Stimulated activated CD4-positive, alpha-beta T cell treated with anti-CD3 and anti-CD28 coated beads, TNF-alpha, amount 100 ng/mL, for 48 hours (primary cell): ENCODE measurements around the gene HIF3A.
"Not testable (repeated sequence)": the region's sequence is repeated elsewhere in the genome, so short reads cannot be mapped to it uniquely, and the experiment has no call there.

Experiments used
- DNase-seq, 3 donors: peaks; one replicate each; pipeline ENCODE4 v3.0.0-alpha.2; 2020; ENCODE audit warnings: low read depth in 3 of 3

HIF3A gene

DNA sequence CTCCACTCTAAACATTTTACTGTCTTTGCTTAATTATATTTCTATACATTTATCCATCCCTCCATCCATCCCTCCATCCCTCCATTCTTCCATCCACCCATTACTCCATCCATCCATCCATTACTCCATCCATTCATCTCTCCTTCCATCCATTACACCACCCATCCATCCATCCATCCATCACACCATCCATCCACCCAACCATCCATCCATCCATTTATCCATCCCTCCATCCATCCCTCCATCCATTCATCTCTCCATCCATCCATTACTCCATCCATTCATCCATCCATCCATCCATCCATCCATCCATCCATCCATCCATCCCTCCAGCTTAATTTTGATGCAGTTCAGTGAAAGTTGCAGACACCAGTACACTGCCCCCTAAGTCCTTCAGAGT, 5.0 kb upstream of the HIF3A start:
- DNase-seq = no peak

DNA sequence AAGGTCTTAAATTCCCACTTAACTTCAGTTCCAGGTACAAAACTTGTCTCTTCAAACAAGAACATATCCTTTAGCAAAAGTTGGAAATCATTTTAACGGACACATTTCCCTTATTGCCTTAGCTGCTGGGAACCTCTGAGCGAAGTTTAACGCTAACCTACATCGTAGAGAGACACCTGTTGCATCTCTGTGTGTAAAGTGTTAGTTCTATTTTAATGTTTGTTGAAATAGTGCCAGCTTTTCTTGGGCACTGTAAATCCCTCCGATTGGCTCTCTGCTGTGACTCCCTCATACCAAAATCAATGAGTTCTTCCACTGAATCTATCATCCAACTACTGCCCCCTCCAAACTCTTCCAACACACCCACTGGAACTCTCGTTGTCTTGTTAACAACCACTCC, 2.3 kb upstream of the HIF3A start:
- no peak for DNase-seq

DNA sequence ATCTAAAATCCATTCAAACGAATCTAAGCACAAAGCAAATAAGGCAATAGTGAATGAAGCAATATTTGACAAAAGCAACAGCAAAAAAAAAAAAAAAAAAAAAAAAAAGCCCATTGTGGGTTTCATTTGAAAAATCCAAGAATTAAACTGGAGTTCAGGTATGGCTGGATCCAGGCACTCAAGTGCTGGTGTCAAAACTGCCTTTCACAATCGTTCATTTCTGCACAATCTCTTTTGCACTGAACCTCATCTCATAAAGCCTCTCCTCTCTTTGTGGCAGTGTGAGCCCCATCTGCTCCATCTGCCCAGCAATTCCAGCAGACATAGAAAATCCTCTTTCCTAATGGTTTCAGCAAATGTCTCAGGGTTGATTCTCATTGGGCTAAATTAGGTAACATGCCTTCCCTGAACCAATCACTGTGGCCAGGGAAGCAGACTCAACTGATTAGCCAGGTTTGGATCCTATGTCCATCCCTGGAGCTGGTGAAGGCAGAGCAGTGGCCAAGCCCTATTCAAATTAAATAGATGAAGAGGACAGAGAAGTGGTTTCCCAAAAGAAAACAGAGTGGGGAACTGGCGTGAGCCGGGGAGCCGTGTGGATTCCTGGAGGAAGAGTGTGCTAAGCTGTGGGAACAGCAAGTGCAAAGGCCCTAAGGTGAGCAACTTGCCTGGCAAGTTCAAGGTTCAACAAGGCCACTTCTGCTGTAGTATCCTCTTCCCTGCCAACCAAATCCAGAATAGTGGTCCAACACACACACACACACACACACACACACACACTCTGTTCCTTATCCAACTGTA, 1.2 kb upstream of the HIF3A start:
- no peak for DNase-seq

DNA sequence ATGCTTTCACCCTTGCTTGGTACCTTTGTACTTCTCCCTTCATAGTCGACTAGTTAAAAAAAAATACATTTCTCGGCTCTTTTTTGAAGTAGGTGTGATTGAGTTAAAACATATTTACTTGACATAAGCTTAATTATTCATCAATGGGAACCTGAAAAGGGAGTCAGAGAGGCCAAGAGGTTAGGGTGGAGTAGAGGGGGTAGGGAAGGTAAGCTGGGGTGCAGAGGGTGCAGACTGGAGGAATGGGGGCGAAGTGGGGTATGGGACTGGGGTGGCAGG, 701 bp upstream of the HIF3A start:
- no peak for DNase-seq

DNA sequence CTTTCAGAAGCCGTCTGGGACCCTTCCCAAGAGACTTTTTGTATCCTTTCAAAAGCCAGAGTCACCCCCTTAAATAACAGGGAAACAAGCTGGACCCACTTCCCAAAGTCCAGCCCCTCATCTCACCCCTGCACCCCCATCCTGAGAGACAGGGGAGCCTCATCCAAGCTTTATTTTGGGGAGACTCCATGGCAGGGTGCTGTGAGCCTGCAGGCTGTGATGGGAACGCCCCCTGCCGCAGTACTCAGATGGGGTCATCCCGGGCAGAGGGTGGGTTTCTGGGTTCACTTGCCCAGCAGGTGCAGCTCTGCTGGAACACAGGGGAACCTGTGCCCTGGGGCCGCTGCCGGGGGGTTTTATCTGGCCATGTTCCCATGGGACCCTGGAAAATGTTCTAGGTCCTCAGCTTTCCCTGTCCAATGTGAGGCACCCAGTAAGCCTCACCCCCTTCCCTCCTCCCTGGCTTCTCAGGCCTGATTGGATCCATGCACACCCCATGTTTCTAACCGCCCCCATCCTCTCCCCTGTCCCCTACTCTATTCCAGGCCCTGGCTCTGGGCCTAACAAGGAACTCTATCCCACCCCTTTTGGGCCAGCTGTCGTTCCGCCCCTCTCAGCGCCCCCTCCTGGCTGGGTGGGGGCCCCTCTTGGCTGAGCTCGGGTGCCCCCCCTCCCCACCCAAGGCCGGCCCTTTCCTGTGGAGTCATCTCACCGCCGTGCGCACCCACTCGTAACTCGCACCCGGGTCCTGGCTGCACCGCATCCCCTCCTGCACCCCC, 1.0 kb downstream of the HIF3A start:
- no peak for DNase-seq

DNA sequence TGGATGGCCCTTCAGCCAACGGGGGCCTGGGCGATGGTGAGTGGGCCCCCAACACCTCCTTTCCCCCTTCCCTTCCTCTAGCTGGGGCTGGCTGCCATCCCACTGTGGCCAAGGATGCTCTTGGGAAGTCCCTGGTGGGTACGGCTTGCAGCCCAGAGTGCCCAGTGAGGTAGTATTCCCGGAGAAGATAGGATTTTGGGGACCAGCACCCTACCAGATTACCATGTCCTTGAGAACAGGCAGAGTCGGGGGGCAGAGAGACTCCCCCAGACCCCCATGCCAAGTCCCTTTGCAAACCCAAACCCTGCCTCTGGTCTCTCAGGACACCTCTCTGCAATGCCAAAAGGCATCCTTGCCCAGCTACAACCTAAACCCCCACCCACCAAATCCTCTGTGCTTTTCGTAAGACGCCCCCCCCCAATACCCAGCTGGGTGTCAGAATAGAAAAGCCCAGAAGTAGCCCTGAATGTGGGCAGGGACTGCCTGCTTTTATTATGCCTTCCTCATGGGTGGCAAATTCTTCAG, 1.7 kb downstream of the HIF3A start:
- no peak for DNase-seq

DNA sequence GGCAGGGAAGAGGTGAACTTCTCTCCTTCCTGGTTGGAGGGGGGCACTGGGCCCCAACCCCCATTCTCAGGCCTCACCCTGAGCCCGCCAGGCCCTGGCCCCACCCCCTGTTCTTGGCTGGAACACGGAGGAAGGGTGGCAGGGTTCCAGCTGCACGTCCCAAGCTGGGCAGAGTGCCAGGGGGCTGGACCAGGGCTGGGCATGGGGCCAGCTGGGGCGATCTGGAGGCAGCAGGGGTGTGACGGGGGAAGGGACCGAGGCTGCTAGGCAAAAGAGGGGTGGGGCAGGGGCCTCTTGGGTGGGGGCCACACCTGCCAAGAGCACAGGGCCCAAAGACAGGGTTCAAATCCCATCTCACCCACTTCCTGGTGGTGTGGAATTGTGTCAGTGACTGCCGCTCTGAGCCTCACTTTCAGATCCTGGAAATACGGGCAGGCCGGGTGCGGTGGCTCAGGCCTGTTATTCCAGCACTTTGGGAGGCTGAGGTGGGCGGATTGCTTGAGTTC, 2.2 kb downstream of the HIF3A start:
- DNase-seq = no peak

DNA sequence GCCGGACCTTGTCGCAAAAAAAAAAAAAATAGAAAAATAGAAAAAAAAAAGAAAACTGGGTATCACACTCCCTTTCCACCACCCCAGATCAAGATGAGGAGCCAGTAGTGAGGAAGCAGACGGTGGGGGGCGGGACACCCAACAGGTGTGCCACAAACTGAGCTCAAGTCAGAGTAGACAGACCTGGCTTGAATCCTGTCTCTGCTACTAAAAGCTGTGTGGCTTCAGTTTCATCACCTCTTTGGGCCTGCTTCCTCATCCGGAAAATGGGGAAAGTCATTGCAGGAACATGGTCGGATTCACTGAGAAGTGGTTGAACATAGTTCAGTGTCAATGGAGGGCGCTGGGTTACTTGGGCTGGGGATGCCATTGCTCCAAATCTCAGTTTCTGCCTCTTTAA, 2.9 kb downstream of the HIF3A start:
- no peak for DNase-seq

DNA sequence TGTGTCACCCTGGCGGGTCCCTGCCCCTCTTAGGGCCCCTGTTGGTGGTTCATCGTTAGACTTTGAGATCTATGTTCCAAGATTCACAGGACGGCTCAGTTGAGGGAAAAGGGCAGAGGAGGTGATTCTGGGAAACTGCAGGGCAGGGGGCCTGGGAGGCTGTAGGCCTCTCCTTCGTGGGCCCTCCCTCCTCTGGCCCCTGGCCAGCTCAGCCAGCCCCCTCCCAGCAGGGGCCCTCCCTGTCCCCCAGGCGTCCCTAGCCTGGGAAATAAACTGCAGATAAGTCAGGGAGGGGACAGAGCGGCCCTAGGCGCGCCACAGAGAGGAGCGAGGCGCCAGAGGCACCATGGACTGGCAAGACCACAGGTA, 6.5 kb downstream of the HIF3A start:
- no peak for DNase-seq

DNA sequence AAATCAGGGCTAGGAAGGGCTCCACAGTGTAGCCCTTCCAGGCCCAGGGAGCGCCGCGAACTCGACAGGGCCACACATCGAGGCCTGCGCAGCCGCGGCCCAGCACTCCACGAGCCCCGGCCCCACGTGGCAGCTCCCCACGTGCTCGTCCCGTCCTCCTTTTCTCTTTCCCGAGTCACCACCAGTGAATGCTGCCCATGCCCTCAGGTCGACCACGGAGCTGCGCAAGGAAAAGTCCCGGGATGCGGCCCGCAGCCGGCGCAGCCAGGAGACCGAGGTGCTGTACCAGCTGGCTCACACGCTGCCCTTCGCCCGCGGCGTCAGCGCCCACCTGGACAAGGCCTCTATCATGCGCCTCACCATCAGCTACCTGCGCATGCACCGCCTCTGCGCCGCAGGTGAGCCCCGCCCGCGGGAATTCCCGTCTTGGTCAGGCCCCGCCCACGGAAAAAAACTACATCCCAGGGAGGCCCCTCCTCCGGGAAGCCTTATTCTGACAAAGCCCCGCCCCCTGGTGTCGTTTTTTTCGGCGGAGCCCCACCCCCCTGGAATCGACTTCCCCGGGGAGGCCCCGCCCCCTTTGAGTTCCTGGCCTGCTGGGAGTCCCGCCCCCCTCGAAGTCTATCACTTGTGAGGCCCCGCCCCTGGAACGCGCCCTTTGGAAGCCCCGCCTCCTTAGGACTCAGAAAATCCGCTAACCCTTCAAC, 7.0 kb downstream of the HIF3A start:
- DNase-seq = peak in 1 of 3 donors; percentile 5

DNA sequence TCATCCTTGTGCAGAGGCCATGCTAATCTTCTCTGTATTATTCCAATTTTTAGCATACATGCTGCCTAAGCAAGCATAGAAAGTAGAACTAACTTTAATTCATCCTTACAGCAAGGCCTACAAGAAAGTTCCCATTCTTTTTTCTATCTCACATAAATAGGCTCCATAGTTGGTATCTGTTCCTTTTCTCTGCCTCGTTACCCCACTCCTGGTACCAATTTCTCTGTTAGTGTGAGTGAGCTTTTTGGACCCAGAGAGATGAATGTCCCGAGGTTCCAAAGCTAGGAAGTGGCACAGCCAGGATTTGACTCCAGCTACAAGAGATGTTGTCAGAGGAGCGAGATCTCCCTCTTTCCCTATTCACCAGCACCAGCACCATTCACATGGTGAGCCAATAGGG, 9.7 kb downstream of the HIF3A start:
- DNase-seq = no peak

DNA sequence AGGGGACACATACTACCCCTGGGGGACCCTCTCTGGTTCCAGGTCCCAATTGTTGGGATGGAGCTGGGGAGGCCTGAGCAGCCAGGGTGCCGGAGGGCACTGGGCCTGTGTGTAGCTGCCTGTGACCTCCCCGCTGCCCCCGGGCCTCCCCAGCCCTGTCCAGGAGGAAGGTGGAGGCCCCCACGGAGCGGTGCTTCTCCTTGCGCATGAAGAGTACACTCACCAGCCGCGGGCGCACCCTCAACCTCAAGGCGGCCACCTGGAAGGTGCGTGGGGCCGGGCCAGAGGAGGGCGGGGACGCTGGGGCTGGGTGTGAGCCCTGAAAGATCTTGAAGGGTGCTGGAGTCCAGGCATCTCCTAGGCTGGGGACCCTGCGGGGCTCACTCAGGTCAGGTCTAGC, 11.7 kb downstream of the HIF3A start:
- no peak for DNase-seq

DNA sequence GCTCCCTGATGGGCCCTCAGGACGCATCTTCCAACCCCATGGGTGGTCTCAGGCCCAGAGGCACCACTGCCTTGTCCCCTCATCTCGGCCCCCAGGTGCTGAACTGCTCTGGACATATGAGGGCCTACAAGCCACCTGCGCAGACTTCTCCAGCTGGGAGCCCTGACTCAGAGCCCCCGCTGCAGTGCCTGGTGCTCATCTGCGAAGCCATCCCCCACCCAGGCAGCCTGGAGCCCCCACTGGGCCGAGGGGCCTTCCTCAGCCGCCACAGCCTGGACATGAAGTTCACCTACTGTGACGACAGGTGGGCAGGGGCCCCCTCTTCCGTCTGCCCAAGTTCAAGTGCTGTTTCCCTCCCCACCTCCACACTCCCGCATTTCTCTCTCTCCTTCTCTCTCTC, 12.2 kb downstream of the HIF3A start:
- DNase-seq = no peak

DNA sequence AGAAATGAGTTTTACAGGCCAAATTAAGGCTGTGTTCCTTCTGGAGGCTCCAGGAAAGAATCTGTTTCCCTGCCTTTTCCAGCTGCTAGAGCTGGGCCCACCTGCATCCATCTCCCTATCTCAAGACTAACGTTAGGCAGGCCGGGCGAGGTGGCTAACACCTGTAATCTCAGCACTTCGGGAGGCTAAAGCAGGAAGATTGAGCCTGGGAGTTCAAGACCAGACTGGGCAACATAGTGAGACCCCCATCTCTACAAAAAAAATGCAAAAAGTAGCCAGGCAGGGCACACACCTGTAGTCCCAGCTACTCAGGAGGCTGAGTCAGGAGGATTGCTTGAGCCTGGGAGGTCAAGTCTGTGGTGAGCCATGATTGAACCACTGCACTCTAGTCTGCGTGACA, 14.6 kb downstream of the HIF3A start:
- no peak for DNase-seq

DNA sequence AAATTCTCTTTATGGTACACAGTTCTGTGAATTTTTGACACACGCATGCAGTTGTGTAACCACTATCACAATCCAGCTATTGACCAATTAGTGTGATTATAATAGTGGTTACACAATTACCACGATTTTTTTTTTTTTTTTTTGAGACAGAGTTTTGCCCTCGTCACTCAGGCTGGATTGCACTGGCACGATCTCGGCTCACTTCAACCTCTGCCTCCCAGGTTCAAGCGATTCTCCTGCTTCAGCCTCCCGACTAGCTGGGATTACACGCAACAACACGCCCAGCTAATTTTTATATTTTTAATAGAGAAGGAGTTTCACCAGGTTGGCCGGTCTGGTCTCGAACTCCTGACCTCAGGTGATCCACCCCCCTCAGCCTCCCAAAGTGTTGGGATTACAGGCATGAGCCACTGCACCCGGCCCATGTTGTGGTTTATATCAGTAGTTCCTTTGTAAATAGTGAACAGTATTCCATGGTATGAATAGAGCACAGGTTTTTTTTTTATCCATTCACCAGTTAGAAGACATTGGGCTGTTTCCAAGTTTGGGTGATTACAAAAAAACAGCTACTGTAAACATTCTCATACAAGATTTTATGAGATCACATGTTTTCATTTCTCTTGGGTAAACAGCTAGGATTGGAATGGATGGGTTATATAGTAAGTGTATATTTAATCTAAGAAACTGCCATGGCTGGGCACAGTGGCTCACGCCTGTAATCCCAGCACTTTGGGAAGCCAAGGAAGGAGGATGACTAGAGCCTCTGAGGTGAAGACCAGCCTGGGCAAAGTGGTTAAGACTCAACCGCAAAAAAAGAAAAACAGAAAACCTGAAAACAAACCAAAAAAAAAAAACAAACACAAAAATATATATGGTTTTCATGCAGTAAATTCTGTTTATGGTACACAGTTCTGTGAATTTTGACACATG, 17.0 kb downstream of the HIF3A start:
- not testable (repeated sequence) for DNase-seq

DNA sequence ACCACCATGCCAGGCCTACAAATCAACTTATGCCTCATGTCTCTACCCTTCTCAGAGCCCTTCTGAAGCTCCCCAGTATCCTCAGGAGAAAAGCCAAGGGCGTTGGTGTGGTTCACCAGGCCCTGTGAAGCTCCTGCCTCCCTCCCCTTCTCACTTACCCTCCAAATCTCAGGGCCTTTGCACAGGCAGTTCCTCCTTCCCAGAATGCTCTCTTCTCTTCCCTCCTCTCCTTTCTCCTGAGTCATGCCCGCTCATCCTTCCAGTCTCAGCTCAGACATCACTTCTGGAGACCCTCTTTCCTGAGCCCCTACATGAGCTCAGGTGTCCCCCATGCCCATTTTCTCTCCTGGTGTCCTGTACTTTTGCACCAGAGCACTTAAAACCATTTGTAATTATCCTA, 20.5 kb downstream of the HIF3A start:
- DNase-seq = no peak

DNA sequence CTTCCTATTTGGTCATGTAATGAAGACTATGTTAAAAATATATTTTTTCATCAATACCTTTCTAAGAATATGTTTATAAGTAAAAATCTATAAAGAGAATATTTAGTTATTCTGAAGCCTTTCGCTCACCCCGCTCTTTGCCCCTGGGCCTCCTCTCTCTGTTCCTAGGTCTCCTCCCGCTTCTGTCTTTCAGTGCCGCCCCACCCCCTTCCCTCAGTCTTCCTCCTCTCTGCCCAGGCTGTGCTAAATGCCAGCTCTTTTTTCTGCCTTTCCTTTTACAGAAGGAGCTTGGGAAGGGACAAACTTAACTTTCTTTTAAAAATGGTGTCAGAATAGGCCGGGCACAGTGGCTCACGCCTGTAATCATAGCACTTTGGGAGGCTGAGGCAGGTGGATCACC, 22.8 kb downstream of the HIF3A start:
- no peak for DNase-seq

DNA sequence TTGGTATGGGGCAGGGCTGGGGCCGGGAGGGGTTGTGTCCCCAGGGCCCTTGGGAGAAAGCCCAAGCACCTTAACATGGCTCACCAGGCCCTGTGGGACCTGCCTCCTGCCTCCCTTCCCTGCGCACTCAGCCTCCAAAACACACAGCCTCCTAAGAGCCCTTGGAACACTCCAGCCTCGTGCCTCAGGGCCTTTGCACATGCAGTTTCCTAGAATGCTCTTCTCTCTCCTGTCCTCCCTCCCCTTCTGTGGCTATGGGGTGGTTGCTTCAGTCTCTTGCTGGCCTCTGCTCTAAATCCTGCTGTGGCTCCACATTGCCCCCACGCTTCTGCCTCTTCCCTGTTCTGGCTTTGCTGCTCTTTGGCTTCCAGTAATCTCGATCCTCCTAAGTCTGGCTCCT, 23.7 kb downstream of the HIF3A start:
- DNase-seq = no peak

DNA sequence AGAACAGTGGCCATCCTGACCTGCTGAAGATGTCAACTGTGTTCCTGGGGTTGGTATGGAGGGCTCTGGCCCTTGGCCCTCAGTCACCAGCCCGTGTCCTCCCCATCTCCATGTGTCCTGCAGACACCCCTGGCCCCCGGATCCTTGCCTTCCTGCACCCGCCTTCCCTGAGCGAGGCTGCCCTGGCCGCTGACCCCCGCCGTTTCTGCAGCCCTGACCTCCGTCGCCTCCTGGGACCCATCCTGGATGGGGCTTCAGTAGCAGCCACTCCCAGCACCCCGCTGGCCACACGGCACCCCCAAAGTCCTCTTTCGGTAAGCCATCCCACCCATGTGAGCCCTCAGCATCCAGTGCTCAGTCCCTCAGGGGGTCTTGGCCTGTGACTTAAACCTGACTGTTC, 24.8 kb downstream of the HIF3A start:
- no peak for DNase-seq

DNA sequence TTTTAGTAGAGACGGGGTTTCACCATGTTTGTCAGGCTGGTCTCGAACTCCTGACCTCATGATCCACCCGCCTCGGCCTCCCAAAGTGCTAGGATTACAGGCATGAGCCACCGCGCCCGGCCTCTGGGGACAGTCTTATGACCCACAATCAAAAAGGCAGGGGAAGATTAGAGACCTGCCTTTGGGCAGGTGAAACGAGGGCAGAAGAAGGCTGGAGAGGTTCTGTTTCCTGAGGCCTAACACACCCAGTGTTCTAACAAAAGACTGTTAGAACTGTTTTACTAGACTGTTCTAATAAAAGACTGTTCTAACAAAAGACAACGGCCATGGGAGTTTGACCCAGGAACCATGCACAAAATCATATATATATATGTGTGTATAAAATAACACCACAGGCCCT, 26.4 kb downstream of the HIF3A start:
- not testable (repeated sequence) for DNase-seq

DNA sequence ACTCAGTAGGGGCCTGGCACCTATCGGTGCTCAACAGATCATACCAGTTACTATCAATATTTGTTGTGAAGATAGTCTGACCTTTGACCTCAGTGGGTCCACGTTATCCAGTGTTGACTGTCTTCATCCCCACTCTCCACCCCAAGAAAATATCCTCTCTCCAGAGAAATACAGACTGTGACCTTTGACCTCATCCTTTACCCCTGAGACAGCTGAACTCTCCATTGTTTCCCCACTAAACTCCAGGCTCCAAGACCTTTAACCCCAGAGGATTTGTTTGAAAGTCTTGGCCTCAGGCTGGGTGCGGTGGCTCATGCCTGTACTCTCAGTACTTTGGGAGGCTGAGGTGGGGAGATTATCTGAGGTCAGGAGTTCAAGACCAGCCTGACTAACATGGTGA, 27.4 kb downstream of the HIF3A start:
- DNase-seq = no peak

DNA sequence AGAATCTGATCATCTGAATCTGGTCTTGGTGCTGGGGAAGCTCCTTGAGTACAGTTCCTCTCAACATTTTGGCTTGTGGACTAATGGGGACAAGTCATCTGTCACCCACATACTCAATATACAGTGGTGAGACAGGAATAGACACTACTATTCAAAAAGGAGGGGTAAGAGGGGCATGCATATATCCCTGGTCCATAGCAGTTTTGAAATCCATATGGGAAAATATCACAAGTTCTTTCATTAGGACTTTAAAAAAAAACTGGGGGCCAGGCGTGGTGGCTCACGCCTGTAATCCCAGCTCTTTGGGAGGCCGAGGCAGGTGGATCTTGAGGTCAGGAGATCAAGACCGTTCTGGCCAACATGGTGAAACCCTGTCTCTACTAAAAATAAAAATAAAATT, 29.8 kb downstream of the HIF3A start:
- no peak for DNase-seq
